Esophagus mucosa (tissue), 1 donor: Measurements from ENCODE around the gene PRKAG2. TPM values are rescaled to one million over a fixed set of nuclear protein-coding genes. Genes with fewer than 3 reads are reported as not detected.

Experiments used
- ATAC-seq: fragments of 200-7000 bp; cut with Tn5 transposase; one replicate; pipeline ENCODE4 v1.9.1; 2020
- total RNA-seq: library from RNA; stranded (reverse); gene quantifications from one replicate; pipeline ENCODE4 v1.2.4, GENCODE V29; 2023
- donor health status: DM: yes; HTN: yes; CAD: no.

Gene PRKAG2
- total RNA-seq, 1 donor from 2014 or later, result 9.5 TPM

GRCh38 chr7:151864561-151864960 is 12.4 kb downstream of the PRKAG2 start:
- ATAC-seq, result no peak

GRCh38 chr7:151864081-151864480 is 12.8 kb downstream of the PRKAG2 start:
- ATAC-seq, result no peak

GRCh38 chr7:151863386-151864079 is 13.4 kb downstream of the PRKAG2 start:
- no peak for ATAC-seq

- ATAC-seq, result no peak
Observed at GRCh38 chr7:151862606-151863381, 14.1 kb downstream of the PRKAG2 start.

GRCh38 chr7:151861881-151862280 is 15.0 kb downstream of the PRKAG2 start:
- no peak for ATAC-seq

- no peak for ATAC-seq
Observed at GRCh38 chr7:151860771-151861170, 16.1 kb downstream of the PRKAG2 start.

GRCh38 chr7:151859948-151860685 is 16.8 kb downstream of the PRKAG2 start:
- ATAC-seq, result no peak

GRCh38 chr7:151859111-151859947 is 17.6 kb downstream of the PRKAG2 start:
- ATAC-seq, result peak; percentile 26

GRCh38 chr7:151858456-151858855 is 18.5 kb downstream of the PRKAG2 start:
- no peak for ATAC-seq

GRCh38 chr7:151857866-151858450 is 19.0 kb downstream of the PRKAG2 start:
- ATAC-seq, result no peak

- no peak for ATAC-seq
Observed at GRCh38 chr7:151857412-151857811, 19.5 kb downstream of the PRKAG2 start.

- no peak for ATAC-seq
Observed at GRCh38 chr7:151856516-151856915, 20.4 kb downstream of the PRKAG2 start.

GRCh38 chr7:151856098-151856497 is 20.8 kb downstream of the PRKAG2 start:
- ATAC-seq, result no peak

GRCh38 chr7:151854720-151855071 is 22.2 kb downstream of the PRKAG2 start:
- no peak for ATAC-seq

GRCh38 chr7:151853896-151854719 is 22.8 kb downstream of the PRKAG2 start:
- no peak for ATAC-seq

GRCh38 chr7:151852486-151853396 is 24.2 kb downstream of the PRKAG2 start:
- ATAC-seq, result no peak

- peak; percentile 56 for ATAC-seq
Observed at GRCh38 chr7:151851782-151852181, 25.1 kb downstream of the PRKAG2 start.

- ATAC-seq, result peak; percentile 70
Observed at GRCh38 chr7:151851145-151851751, 25.7 kb downstream of the PRKAG2 start.

GRCh38 chr7:151850491-151851124 is 26.3 kb downstream of the PRKAG2 start:
- ATAC-seq, result no peak
